Mesenchymal stem cell (in vitro differentiated cells and primary cell): ENCODE measurements around the gene SNU13.

Experiments used
- DNase-seq: peaks from one replicate; pipeline ENCODE4 v3.0.0-alpha.2; 2013
- H2AFZ ChIP-seq: one replicate; pipeline ENCODE4 v1.6.1; 2013; ENCODE audit warnings: low read depth, mild to moderate bottlenecking, control low read depth, inconsistent platforms, low read length, moderate library complexity
- H2AK5ac ChIP-seq: 2 replicates; pipeline ENCODE4 v1.6.1; 2013; ENCODE audit warnings: low read length, moderate library complexity, mild to moderate bottlenecking, inconsistent platforms; ENCODE audit not compliant: severe bottlenecking
- H2BK120ac ChIP-seq: one replicate; pipeline ENCODE4 v1.6.1; 2013; ENCODE audit warnings: low read depth, mild to moderate bottlenecking, inconsistent platforms, low read length, moderate library complexity
- H2BK12ac ChIP-seq, 2 experiments: one replicate each; pipeline ENCODE4 v1.6.1; 2013; ENCODE audit warnings: inconsistent platforms in 2 of 2, low read length in 2 of 2, mild to moderate bottlenecking in 2 of 2, moderate library complexity in 2 of 2, control low read depth in 1 of 2
- H2BK15ac ChIP-seq: one replicate; pipeline ENCODE4 v1.6.1; 2013; ENCODE audit warnings: mild to moderate bottlenecking, low read depth, inconsistent platforms; ENCODE audit not compliant: poor library complexity, severe bottlenecking
- H2BK5ac ChIP-seq: 2 replicates; pipeline ENCODE4 v1.6.1; 2013; ENCODE audit warnings: low read depth, mild to moderate bottlenecking, low read length, control low read depth, inconsistent platforms; ENCODE audit not compliant: poor library complexity, severe bottlenecking
- H3K14ac ChIP-seq, 2 experiments: one replicate each; pipeline ENCODE4 v1.6.1; 2013; ENCODE audit warnings: inconsistent platforms in 2 of 2, low read length in 2 of 2, control low read depth in 1 of 2, mild to moderate bottlenecking in 1 of 2, moderate library complexity in 1 of 2
- H3K18ac ChIP-seq, 2 experiments: one replicate each; pipeline ENCODE4 v1.6.1; 2013; ENCODE audit warnings: inconsistent platforms in 2 of 2, low read length in 2 of 2, control low read depth in 1 of 2, low read depth in 1 of 2, mild to moderate bottlenecking in 1 of 2
- H3K23ac ChIP-seq, 2 experiments: one replicate each; pipeline ENCODE4 v1.6.1; 2013; ENCODE audit warnings: inconsistent platforms in 2 of 2, low read length in 2 of 2, mild to moderate bottlenecking in 2 of 2, moderate library complexity in 2 of 2, control low read depth in 1 of 2
- H3K27ac ChIP-seq: 2 replicates; pipeline ENCODE4 v1.5.1; 2013; ENCODE audit warnings: mild to moderate bottlenecking, moderate library complexity, low read length, control low read depth, inconsistent platforms; ENCODE audit not compliant: poor library complexity, severe bottlenecking
- H3K27me3 ChIP-seq, 2 experiments: 2 replicates each; pipeline versions ENCODE4 v1.6.1 to v1.7.0; 2013; ENCODE audit warnings: low read length in 2 of 2, mild to moderate bottlenecking in 2 of 2, moderate library complexity in 2 of 2, control low read depth in 1 of 2, inconsistent platforms in 1 of 2; ENCODE audit not compliant: control insufficient read depth in 1 of 2, insufficient read depth in 1 of 2
- H3K36me3 ChIP-seq, 2 experiments: 2 replicates each; pipeline versions ENCODE4 v1.6.1 to v1.7.0; 2013; ENCODE audit warnings: low read length in 2 of 2, control low read depth in 1 of 2, inconsistent platforms in 1 of 2, low read depth in 1 of 2, mild to moderate bottlenecking in 1 of 2; ENCODE audit not compliant: insufficient read depth in 2 of 2, control insufficient read depth in 1 of 2
- H3K4ac ChIP-seq, 2 experiments: one replicate each; pipeline ENCODE4 v1.6.1; 2013; ENCODE audit warnings: inconsistent platforms in 2 of 2, low read length in 2 of 2, mild to moderate bottlenecking in 2 of 2, moderate library complexity in 2 of 2, control low read depth in 1 of 2, low read depth in 1 of 2
- H3K4me1 ChIP-seq: 2 replicates; pipeline ENCODE4 v1.6.1; 2013; ENCODE audit warnings: low read depth, low read length, control low read depth; ENCODE audit not compliant: control insufficient read depth, insufficient read depth
- H3K4me2 ChIP-seq: 2 replicates; pipeline ENCODE4 v1.6.1; 2013; ENCODE audit warnings: low read length, mild to moderate bottlenecking, inconsistent platforms; ENCODE audit not compliant: poor library complexity, severe bottlenecking
- H3K4me3 ChIP-seq, 2 experiments: 2 replicates each; pipeline versions ENCODE4 v1.5.1 to v1.7.0; 2013; ENCODE audit warnings: low read length in 2 of 2, mild to moderate bottlenecking in 2 of 2, control low read depth in 1 of 2, low read depth in 1 of 2; ENCODE audit not compliant: insufficient read depth in 1 of 2
- H3K79me1 ChIP-seq: replicated peaks from 2 replicates; pipeline ENCODE4 v1.6.1; 2013; ENCODE audit warnings: mild to moderate bottlenecking, control low read depth, low read length, inconsistent platforms; ENCODE audit not compliant: poor library complexity, severe bottlenecking
- H3K9ac ChIP-seq: 2 replicates; pipeline ENCODE4 v1.7.0; 2013; ENCODE audit warnings: mild to moderate bottlenecking, low read length, moderate library complexity
- H3K9me3 ChIP-seq: 2 replicates; pipeline ENCODE4 v1.7.0; 2013; ENCODE audit warnings: mild to moderate bottlenecking, low read length; ENCODE audit not compliant: control insufficient read depth
- H4K8ac ChIP-seq: one replicate; pipeline ENCODE4 v1.6.1; 2013; ENCODE audit warnings: inconsistent platforms, mild to moderate bottlenecking, low read length, moderate library complexity
- H4K91ac ChIP-seq: one replicate; pipeline ENCODE4 v1.6.1; 2013; ENCODE audit warnings: mild to moderate bottlenecking, low read length, inconsistent platforms
- WGBS: methylation state at CpG from one replicate; pipeline ENCODE4 v1.1.7; 2013; ENCODE audit warnings: mixed read lengths; 5-methylcytosine and 5-hydroxymethylcytosine counted together

Gene SNU13

DNA sequence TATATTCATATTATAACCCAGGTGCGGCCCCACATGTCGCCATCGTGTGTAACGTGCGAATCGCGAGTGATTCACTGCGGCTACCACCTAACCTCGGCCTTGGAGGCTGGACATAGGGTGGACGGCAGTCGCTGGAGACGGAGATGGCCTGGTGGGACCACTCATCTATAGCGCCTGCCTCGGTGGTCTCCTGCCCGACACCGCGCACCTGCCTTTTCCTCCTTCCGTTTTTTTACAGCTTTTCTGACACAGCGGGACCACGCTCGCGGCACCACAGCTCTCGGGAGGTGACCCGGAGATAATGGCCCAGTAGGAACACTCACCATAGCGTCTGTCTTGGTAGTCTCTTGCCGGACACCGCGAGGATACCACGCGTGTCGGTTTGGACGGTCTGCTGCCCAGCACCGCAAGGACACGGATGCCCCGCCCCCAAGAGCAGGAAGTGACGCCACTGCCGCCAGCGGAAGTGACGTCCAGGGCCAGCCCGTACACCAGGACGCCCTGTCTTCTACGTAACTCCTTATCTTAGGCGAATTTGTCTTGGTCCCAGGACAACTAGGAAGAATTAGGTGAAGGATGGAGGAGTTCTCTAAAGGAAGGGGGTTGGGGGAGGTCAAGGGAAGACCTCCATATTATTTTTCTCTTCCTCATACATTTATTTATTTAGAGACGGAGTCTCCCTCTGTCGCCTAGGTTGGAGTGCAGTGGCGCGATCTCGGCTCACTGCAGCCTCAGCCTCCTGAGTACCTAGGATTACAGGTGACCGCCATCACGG is 6.4 kb downstream of the SNU13 start:
- H2BK120ac ChIP-seq: no peak overlapping the region
- no peak overlapping the region for H2AK5ac ChIP-seq
- peak overlapping the region; percentile 59 for H3K27ac ChIP-seq
- H2BK5ac ChIP-seq: no peak overlapping the region
- H3K4me2 ChIP-seq: peak overlapping the region; percentile 38
- peak overlapping the region; percentile 99 for H3K9ac ChIP-seq
- no peaks in the 10 kb centered on the region for H3K9me3 ChIP-seq
- H3K36me3 ChIP-seq: peaks cover 15 to 29% of the 10 kb centered on the region in 2 experiments
- no peak overlapping the region for H3K4ac ChIP-seq
- H2AFZ ChIP-seq: no peak overlapping the region
- H3K4me1 ChIP-seq: peaks cover 5% of the 10 kb centered on the region
- DNase-seq: peak; percentile 91
- H4K8ac ChIP-seq: no peak overlapping the region
- H3K27me3 ChIP-seq: no peaks in the 10 kb centered on the region
- no peak overlapping the region for H2BK15ac ChIP-seq
- no peak overlapping the region for H2BK12ac ChIP-seq
- H3K4me3 ChIP-seq: peak overlapping the region; percentile 71 to 93
- no peak overlapping the region for H3K14ac ChIP-seq
- H4K91ac ChIP-seq: no peak overlapping the region
- H3K18ac ChIP-seq: no peak overlapping the region
- peaks cover 11% of the 10 kb centered on the region for H3K79me1 ChIP-seq
- 61% methylated on average over 49 of the region's 50 CpGs for WGBS
- H3K23ac ChIP-seq: no peak overlapping the region

DNA sequence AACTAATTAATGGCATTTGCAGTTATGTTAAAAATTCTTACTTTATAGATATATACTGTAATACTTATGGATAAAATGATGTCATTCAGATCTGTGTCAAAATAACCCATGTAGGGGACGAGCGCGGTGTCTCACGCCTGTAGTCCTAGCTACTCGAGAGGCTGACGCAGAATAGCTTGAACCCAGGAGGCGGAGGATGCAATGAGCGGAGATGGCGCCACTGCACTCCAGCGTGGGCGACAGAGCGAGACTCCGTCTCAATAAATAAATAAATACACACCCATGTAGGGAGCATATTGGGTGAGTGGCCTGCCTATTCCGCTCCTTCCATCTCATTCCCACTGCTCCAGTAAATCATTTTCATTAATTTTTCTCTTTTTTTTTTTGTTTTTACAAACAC is 7.1 kb downstream of the SNU13 start:
- peaks cover 11% of the 10 kb centered on the region for H3K79me1 ChIP-seq
- H4K91ac ChIP-seq: no peak overlapping the region
- no peak overlapping the region for H3K4ac ChIP-seq
- H2BK15ac ChIP-seq: no peak overlapping the region
- peaks cover 15 to 33% of the 10 kb centered on the region in 2 experiments for H3K36me3 ChIP-seq
- H3K27me3 ChIP-seq: no peaks in the 10 kb centered on the region
- peaks cover 4% of the 10 kb centered on the region for H3K4me1 ChIP-seq
- H4K8ac ChIP-seq: no peak overlapping the region
- H3K23ac ChIP-seq: no peak overlapping the region
- no peak overlapping the region for H2BK120ac ChIP-seq
- H3K14ac ChIP-seq: no peak overlapping the region
- peak overlapping the region; percentile 26 for H3K4me2 ChIP-seq
- no peak overlapping the region for H2AFZ ChIP-seq
- H2AK5ac ChIP-seq: no peak overlapping the region
- H3K4me3 ChIP-seq: peak overlapping the region; percentile 26 to 93
- H3K9ac ChIP-seq: peak overlapping the region; percentile 99
- no peak overlapping the region for H2BK12ac ChIP-seq
- no peak overlapping the region for H3K27ac ChIP-seq
- no peak overlapping the region for H2BK5ac ChIP-seq
- H3K9me3 ChIP-seq: no peaks in the 10 kb centered on the region
- WGBS: 97% methylated on average over 6 of the region's 14 CpGs
- H3K18ac ChIP-seq: no peak overlapping the region
- DNase-seq: no peak

DNA sequence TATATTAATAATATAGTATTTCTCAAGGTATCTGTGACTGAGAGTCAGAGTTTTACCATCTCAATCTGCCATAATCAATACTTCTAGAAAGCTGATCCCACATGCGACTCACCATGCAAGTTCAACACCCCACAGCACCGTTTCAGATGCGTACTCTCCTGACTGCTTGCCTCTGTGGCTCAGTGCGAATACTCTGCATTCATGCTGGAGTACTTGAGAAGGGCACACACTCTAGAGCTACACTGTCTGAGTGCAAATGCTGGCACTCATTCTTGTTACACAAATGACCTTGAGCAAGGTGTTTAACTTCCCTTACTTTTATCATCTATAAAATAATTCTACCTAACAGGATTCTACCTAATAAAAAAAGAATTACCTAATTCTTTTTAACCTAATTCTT is 12.5 kb downstream of the SNU13 start:
- H3K36me3 ChIP-seq: peaks cover 34 to 70% of the 10 kb centered on the region in 2 experiments
- no peak overlapping the region for H3K9ac ChIP-seq
- no peak overlapping the region for H2AK5ac ChIP-seq
- H2BK15ac ChIP-seq: no peak overlapping the region
- no peak overlapping the region for H3K27ac ChIP-seq
- H3K79me1 ChIP-seq: peaks cover 20% of the 10 kb centered on the region
- H4K8ac ChIP-seq: no peak overlapping the region
- H3K4ac ChIP-seq: no peak overlapping the region
- no peak overlapping the region for H2BK12ac ChIP-seq
- DNase-seq: no peak
- no peak overlapping the region for H2BK5ac ChIP-seq
- 96% methylated on average over 4 of the region's 4 CpGs for WGBS
- no peak overlapping the region for H3K14ac ChIP-seq
- H3K18ac ChIP-seq: no peak overlapping the region
- no peaks in the 10 kb centered on the region for H3K9me3 ChIP-seq
- H4K91ac ChIP-seq: no peak overlapping the region
- H3K27me3 ChIP-seq: no peaks in the 10 kb centered on the region
- no peak overlapping the region for H3K4me3 ChIP-seq
- peaks cover 3% of the 10 kb centered on the region for H3K4me1 ChIP-seq
- H2AFZ ChIP-seq: no peak overlapping the region
- no peak overlapping the region for H3K4me2 ChIP-seq
- H2BK120ac ChIP-seq: no peak overlapping the region
- no peak overlapping the region for H3K23ac ChIP-seq

DNA sequence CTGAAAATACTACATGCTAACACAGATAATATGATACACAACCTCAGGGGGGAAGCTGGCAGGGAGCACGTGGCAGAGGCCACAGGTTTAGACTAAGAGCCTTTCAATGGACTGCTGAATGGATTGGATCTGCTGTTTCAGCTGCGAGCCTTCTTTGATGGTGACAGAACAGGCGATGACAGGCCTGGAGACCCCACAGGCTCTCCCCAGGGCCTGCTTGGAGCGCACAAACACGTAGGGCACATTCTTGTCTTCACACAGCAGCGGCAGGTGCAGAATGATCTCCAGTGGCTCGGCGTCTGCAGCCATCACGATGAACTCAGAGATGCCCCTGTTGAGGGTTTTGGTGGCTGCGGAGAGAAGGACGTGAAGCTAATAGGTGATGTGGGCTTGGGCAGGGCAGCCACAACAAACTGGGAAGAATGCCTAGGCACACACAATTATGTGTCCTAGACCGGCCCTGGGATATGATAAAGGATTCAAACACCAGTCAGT is 13.8 kb downstream of the SNU13 start:
- Histone ChIP-seq H2AFZ (no peak overlapping the region), H3K23ac (no peak overlapping the region), H3K79me1 (peaks cover 20% of the 10 kb centered on the region), H3K4me3 (no peak overlapping the region), H3K36me3 (peaks cover 30 to 63% of the 10 kb centered on the region in 2 experiments), H2BK15ac (no peak overlapping the region), H2BK12ac (no peak overlapping the region), H2BK120ac (no peak overlapping the region), H3K14ac (no peak overlapping the region), H3K18ac (no peak overlapping the region), H3K4ac (no peak overlapping the region), H4K91ac (no peak overlapping the region), H3K9me3 (no peaks in the 10 kb centered on the region), H3K27ac (no peak overlapping the region), H3K4me2 (no peak overlapping the region), H3K9ac (no peak overlapping the region), H2AK5ac (no peak overlapping the region), H3K4me1 (peaks cover 6% of the 10 kb centered on the region), H4K8ac (no peak overlapping the region), H3K27me3 (no peaks in the 10 kb centered on the region), H2BK5ac (no peak overlapping the region)
- 97% methylated on average over 12 of the region's 12 CpGs for WGBS
- DNase-seq: no peak
